ENCODE results near the gene H2BK1.

The H2BK1 gene

GRCh38 chr7:151251328-151251688 lies 41.0 kb upstream of the H2BK1 start:
- Histone ChIP-seq H3K9ac (ENCODE audit: low read depth in 1 of 2, low read length in 2 of 2) (peak overlapping the region in 1 of 2 donors; percentile 36), H3K9me3 (ENCODE audit: control insufficient read depth in 2 of 2, low read length in 2 of 2) (no peaks in the 10 kb centered on the region), H3K36me3 (ENCODE audit: control insufficient read depth in 2 of 2, insufficient read depth in 2 of 2, low read length in 2 of 2) (no peaks in the 10 kb centered on the region), H3K4me1 (ENCODE audit: control insufficient read depth in 2 of 2, insufficient read depth in 2 of 2, low read length in 2 of 2) (peaks cover 30 to 32% of the 10 kb centered on the region in 2 donors), H3K27ac (ENCODE audit: low read depth in 2 of 2, low read length in 2 of 2) (peak overlapping the region; percentile 44 to 61), H3K4me3 (ENCODE audit: low read length in 2 of 2) (peak overlapping the region; percentile 48 to 51), H3K27me3 (ENCODE audit: control insufficient read depth in 2 of 2, insufficient read depth in 2 of 2, low read length in 2 of 2) (peaks cover 40 to 51% of the 10 kb centered on the region in 2 donors)

GRCh38 chr7:151250181-151251132 lies 40.2 kb upstream of the H2BK1 start:
- H3K4me1 ChIP-seq (ENCODE audit: control insufficient read depth in 2 of 2, insufficient read depth in 2 of 2, low read length in 2 of 2): peaks cover 30 to 32% of the 10 kb centered on the region in 2 donors
- no peaks in the 10 kb centered on the region for H3K36me3 ChIP-seq (ENCODE audit: control insufficient read depth in 2 of 2, insufficient read depth in 2 of 2, low read length in 2 of 2)
- H3K4me3 ChIP-seq (ENCODE audit: low read length in 2 of 2): peak overlapping the region in 1 of 2 donors; percentile 48
- peak overlapping the region; percentile 54 to 68 for H3K27ac ChIP-seq (ENCODE audit: low read depth in 2 of 2, low read length in 2 of 2)
- H3K9me3 ChIP-seq (ENCODE audit: control insufficient read depth in 2 of 2, low read length in 2 of 2): no peaks in the 10 kb centered on the region
- H3K9ac ChIP-seq (ENCODE audit: low read depth in 1 of 2, low read length in 2 of 2): no peak overlapping the region
- peaks cover 45 to 50% of the 10 kb centered on the region in 2 donors for H3K27me3 ChIP-seq (ENCODE audit: control insufficient read depth in 2 of 2, insufficient read depth in 2 of 2, low read length in 2 of 2)

- H3K9ac ChIP-seq (ENCODE audit: low read depth in 1 of 2, low read length in 2 of 2): no peak overlapping the region
- no peaks in the 10 kb centered on the region for H3K36me3 ChIP-seq (ENCODE audit: control insufficient read depth in 2 of 2, insufficient read depth in 2 of 2, low read length in 2 of 2)
- peaks cover 37 to 38% of the 10 kb centered on the region in 2 donors for H3K4me1 ChIP-seq (ENCODE audit: control insufficient read depth in 2 of 2, insufficient read depth in 2 of 2, low read length in 2 of 2)
- H3K27me3 ChIP-seq (ENCODE audit: control insufficient read depth in 2 of 2, insufficient read depth in 2 of 2, low read length in 2 of 2): peaks cover 47 to 55% of the 10 kb centered on the region in 2 donors
- peak overlapping the region in 1 of 2 donors; percentile 13 for H3K4me3 ChIP-seq (ENCODE audit: low read length in 2 of 2)
- H3K27ac ChIP-seq (ENCODE audit: low read depth in 2 of 2, low read length in 2 of 2): peak overlapping the region; percentile 54 to 68
- H3K9me3 ChIP-seq (ENCODE audit: control insufficient read depth in 2 of 2, low read length in 2 of 2): no peaks in the 10 kb centered on the region
Measured at GRCh38 chr7:151249732-151250072, 39.4 kb upstream of the H2BK1 start.

- H3K4me1 ChIP-seq (ENCODE audit: control insufficient read depth in 2 of 2, insufficient read depth in 2 of 2, low read length in 2 of 2): peaks cover 38 to 39% of the 10 kb centered on the region in 2 donors
Measured at GRCh38 chr7:151249034-151249731, 38.9 kb upstream of the H2BK1 start.

GRCh38 chr7:151248346-151249033 lies 38.2 kb upstream of the H2BK1 start, which contains the start of gene SMARCD3:
Gene SMARCD3 (minus strand): TSS chr7:151248694. CDS start chr7:151248562, 132 bp downstream.
- Histone ChIP-seq H3K9me3 (ENCODE audit: control insufficient read depth in 2 of 2, low read length in 2 of 2) (no peaks in the 10 kb centered on the region), H3K9ac (ENCODE audit: low read depth in 1 of 2, low read length in 2 of 2) (peak within 1 kb of the TSS; percentile 32 to 45), H3K36me3 (ENCODE audit: control insufficient read depth in 2 of 2, insufficient read depth in 2 of 2, low read length in 2 of 2) (no peaks in the 10 kb centered on the region), H3K4me1 (ENCODE audit: control insufficient read depth in 2 of 2, insufficient read depth in 2 of 2, low read length in 2 of 2) (peaks cover 38 to 39% of the 10 kb centered on the region in 2 donors), H3K27me3 (ENCODE audit: control insufficient read depth in 2 of 2, insufficient read depth in 2 of 2, low read length in 2 of 2) (peaks cover 50 to 55% of the 10 kb centered on the region in 2 donors), H3K4me3 (ENCODE audit: low read length in 2 of 2) (peak within 1 kb of the TSS; percentile 53 to 65), H3K27ac (ENCODE audit: low read depth in 2 of 2, low read length in 2 of 2) (peak within 1 kb of the TSS; percentile 54 to 68)

More at GRCh38 chr7:151249034-151249731, 38.9 kb upstream of the H2BK1 start:
- Histone ChIP-seq H3K4me3 (ENCODE audit: low read length in 2 of 2) (peak overlapping the region; percentile 53 to 62), H3K36me3 (ENCODE audit: control insufficient read depth in 2 of 2, insufficient read depth in 2 of 2, low read length in 2 of 2) (no peaks in the 10 kb centered on the region), H3K27me3 (ENCODE audit: control insufficient read depth in 2 of 2, insufficient read depth in 2 of 2, low read length in 2 of 2) (peaks cover 48 to 56% of the 10 kb centered on the region in 2 donors), H3K9ac (ENCODE audit: low read depth in 1 of 2, low read length in 2 of 2) (peak overlapping the region; percentile 26 to 45), H3K27ac (ENCODE audit: low read depth in 2 of 2, low read length in 2 of 2) (peak overlapping the region; percentile 54 to 68), H3K9me3 (ENCODE audit: control insufficient read depth in 2 of 2, low read length in 2 of 2) (no peaks in the 10 kb centered on the region)

GRCh38 chr7:151247611-151248345 lies 37.5 kb upstream of the H2BK1 start:
- H3K9me3 ChIP-seq (ENCODE audit: control insufficient read depth in 2 of 2, low read length in 2 of 2): no peaks in the 10 kb centered on the region
- H3K4me3 ChIP-seq (ENCODE audit: low read length in 2 of 2): peak overlapping the region; percentile 51 to 65
- H3K36me3 ChIP-seq (ENCODE audit: control insufficient read depth in 2 of 2, insufficient read depth in 2 of 2, low read length in 2 of 2): no peaks in the 10 kb centered on the region
- peaks cover 38 to 39% of the 10 kb centered on the region in 2 donors for H3K4me1 ChIP-seq (ENCODE audit: control insufficient read depth in 2 of 2, insufficient read depth in 2 of 2, low read length in 2 of 2)
- H3K9ac ChIP-seq (ENCODE audit: low read depth in 1 of 2, low read length in 2 of 2): peak overlapping the region; percentile 32 to 33
- peaks cover 48 to 54% of the 10 kb centered on the region in 2 donors for H3K27me3 ChIP-seq (ENCODE audit: control insufficient read depth in 2 of 2, insufficient read depth in 2 of 2, low read length in 2 of 2)
- H3K27ac ChIP-seq (ENCODE audit: low read depth in 2 of 2, low read length in 2 of 2): peak overlapping the region; percentile 34 to 68

GRCh38 chr7:151246851-151247580 lies 36.7 kb upstream of the H2BK1 start:
- no peaks in the 10 kb centered on the region for H3K9me3 ChIP-seq (ENCODE audit: control insufficient read depth in 2 of 2, low read length in 2 of 2)
- no peaks in the 10 kb centered on the region for H3K36me3 ChIP-seq (ENCODE audit: control insufficient read depth in 2 of 2, insufficient read depth in 2 of 2, low read length in 2 of 2)
- H3K9ac ChIP-seq (ENCODE audit: low read depth in 1 of 2, low read length in 2 of 2): peak overlapping the region in 1 of 2 donors; percentile 6
- peaks cover 45 to 47% of the 10 kb centered on the region in 2 donors for H3K27me3 ChIP-seq (ENCODE audit: control insufficient read depth in 2 of 2, insufficient read depth in 2 of 2, low read length in 2 of 2)
- peaks cover 32% of the 10 kb centered on the region in 2 donors for H3K4me1 ChIP-seq (ENCODE audit: control insufficient read depth in 2 of 2, insufficient read depth in 2 of 2, low read length in 2 of 2)
- H3K4me3 ChIP-seq (ENCODE audit: low read length in 2 of 2): no peak overlapping the region
- H3K27ac ChIP-seq (ENCODE audit: low read depth in 2 of 2, low read length in 2 of 2): peak overlapping the region in 1 of 2 donors; percentile 48

- Histone ChIP-seq H3K36me3 (ENCODE audit: control insufficient read depth in 2 of 2, insufficient read depth in 2 of 2, low read length in 2 of 2) (no peaks in the 10 kb centered on the region), H3K9ac (ENCODE audit: low read depth in 1 of 2, low read length in 2 of 2) (no peak overlapping the region), H3K4me3 (ENCODE audit: low read length in 2 of 2) (no peak overlapping the region), H3K27me3 (ENCODE audit: control insufficient read depth in 2 of 2, insufficient read depth in 2 of 2, low read length in 2 of 2) (peaks cover 43 to 47% of the 10 kb centered on the region in 2 donors), H3K9me3 (ENCODE audit: control insufficient read depth in 2 of 2, low read length in 2 of 2) (no peaks in the 10 kb centered on the region), H3K27ac (ENCODE audit: low read depth in 2 of 2, low read length in 2 of 2) (no peak overlapping the region), H3K4me1 (ENCODE audit: control insufficient read depth in 2 of 2, insufficient read depth in 2 of 2, low read length in 2 of 2) (peaks cover 30 to 31% of the 10 kb centered on the region in 2 donors)
Measured at GRCh38 chr7:151246102-151246850, 36.0 kb upstream of the H2BK1 start.
